GM12865 (cell line): ENCODE data around the gene ADAMTS1.

Experiments used
- DNase-seq: peaks from one replicate; pipeline ENCODE4 v3.0.0; 2010; ENCODE audit warnings: low read depth
- H3K4me3 ChIP-seq: 2 replicates; pipeline ENCODE4 v1.5.1; 2011; ENCODE audit warnings: mild to moderate bottlenecking, low read depth, low read length, control low read depth
- CTCF ChIP-seq: IDR thresholded peaks from 2 replicates; pipeline ENCODE4 v1.5.1; 2011; ENCODE audit warnings: low read length, control low read depth, low read depth, inconsistent platforms; ENCODE audit not compliant: insufficient read depth; ENCODE audit errors: missing control alignments

Gene ADAMTS1

GRCh38 chr21:26833011-26833410, 12.2 kb downstream of the ADAMTS1 start:
- H3K4me3 ChIP-seq: no peak overlapping the region
- DNase-seq: no peak
- TF ChIP-seq CTCF: no peak

- TF ChIP-seq CTCF: no peak
- H3K4me3 ChIP-seq: no peak overlapping the region
- no peak for DNase-seq
Measured at GRCh38 chr21:26832546-26832945, 12.7 kb downstream of the ADAMTS1 start.

DNA sequence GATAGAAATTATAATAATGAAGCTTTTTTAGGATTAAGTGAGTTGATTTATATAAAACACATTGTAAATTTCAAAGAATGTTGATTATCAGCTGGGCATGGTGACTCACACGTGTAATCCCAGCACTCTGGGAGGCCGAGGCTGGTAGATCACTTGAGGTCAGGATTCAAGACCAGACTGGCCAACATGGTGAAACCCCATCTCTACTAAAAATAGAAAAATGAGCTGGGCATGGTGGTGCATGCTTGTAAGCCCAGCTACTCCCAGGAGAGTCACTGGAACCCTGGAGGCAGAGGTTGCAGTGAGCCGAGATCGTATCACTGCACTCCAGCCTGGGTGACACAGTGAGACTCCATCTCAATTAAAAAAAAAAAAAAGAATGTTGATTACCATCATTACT, 18.4 kb downstream of the ADAMTS1 start:
- no peak for DNase-seq
- TF ChIP-seq CTCF: no peak
- H3K4me3 ChIP-seq: no peak overlapping the region

DNA sequence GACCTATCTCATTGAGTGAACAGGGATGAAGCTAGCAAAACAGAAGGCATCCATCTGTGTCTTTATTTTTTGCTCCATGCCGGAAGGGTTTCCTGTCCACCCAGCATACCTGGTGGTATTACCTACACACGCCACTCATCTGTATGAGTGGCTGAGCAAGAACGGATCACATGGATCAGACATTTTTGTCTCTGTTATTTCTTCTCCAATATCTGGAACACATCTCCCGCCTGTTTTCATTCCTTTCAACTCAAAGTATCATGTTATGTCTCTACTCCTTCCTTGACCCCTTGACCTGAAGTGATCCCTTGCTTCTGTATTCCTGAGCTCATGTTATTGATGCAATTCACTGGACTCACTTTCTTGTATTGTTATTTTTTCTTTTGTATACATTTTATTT, 24.7 kb downstream of the ADAMTS1 start:
- no peak for DNase-seq
- no peak overlapping the region for H3K4me3 ChIP-seq
- no peak for TF ChIP-seq CTCF

DNA sequence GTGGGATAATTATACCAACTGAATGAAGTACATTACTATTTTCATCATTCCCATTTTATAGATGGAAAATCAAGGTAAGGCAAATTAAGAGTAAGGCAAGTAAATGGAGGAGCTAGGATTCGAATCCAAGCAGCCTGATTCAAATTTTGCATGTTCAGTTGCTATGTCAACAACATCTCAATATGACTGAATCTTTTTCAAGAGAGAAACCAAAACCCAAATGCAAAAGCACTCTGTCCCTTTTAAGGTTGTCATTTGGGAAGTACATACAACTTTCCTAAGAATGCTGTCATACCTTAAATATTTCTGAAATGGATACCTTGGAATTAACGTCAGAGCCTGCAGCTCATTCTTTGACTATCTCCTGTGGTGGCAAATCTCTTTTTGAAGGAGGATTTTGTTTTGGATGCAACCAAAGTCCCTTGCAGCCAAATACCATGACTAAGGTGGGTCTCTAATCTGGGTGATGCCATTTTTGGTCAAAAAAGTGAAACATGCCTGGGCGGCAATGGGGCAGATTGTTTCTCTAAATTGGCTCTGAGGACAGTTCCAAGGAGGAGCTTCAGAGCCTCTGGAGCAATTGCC, 25.4 kb downstream of the ADAMTS1 start:
- no peak overlapping the region for H3K4me3 ChIP-seq
- TF ChIP-seq CTCF: no peak
- no peak for DNase-seq

DNA sequence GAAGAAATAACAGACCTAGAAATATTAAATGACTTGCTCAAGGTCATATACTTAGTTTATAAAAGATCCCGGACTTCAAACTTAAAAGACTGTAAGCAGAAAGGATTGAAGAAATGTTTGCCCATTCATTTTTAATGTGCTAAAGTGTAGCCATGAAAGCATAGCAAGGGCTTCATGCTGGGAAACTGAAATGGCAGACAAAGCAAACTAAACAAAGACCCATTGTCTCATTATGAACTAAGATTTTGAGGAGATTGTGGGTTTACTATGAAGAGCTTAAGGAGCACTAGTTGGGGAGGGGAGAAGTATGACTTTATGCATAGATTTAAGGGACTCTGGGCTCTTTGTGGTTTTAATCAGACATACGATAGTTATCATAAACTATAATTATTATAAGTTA, 26.3 kb downstream of the ADAMTS1 start:
- no peak overlapping the region for H3K4me3 ChIP-seq
- DNase-seq: no peak
- TF ChIP-seq CTCF: no peak

GRCh38 chr21:26815197-26815596, 30.0 kb downstream of the ADAMTS1 start:
- no peak for DNase-seq
- no peak for TF ChIP-seq CTCF
- no peak overlapping the region for H3K4me3 ChIP-seq
